ENCODE results near the gene CKAP2L. TPM values are rescaled to one million over a fixed set of nuclear protein-coding genes. Genes with fewer than 3 reads are reported as not detected.
A peak's percentile ranks its signal among the peaks of the same experiment; 100 is the strongest.

The CKAP2L gene
- total RNA-seq, 1 donor from 2014 or later = 2.5 TPM

GRCh38 chr2:112767693-112768330 lies 3.4 kb upstream of the CKAP2L start:
- no peak for TF ChIP-seq CTCF (IDR thresholded peaks at IDR 0.05; ENCODE audit: insufficient read depth, low read length, poor library complexity, severe bottlenecking)
- Histone ChIP-seq H3K4me3 (ENCODE audit: low read depth, low read length) (no peak overlapping the region), H3K36me3 (ENCODE audit: control insufficient read depth, insufficient read depth, low read length) (no peaks in the 10 kb centered on the region), H3K27me3 (ENCODE audit: control insufficient read depth, insufficient read depth, low read length) (no peaks in the 10 kb centered on the region)
- DNase-seq (ENCODE audit: low read depth) = no peak

- Histone ChIP-seq H3K27me3 (ENCODE audit: control insufficient read depth, insufficient read depth, low read length) (no peaks in the 10 kb centered on the region), H3K4me3 (ENCODE audit: low read depth, low read length) (peak overlapping the region; percentile 92), H3K36me3 (ENCODE audit: control insufficient read depth, insufficient read depth, low read length) (no peaks in the 10 kb centered on the region)
- no peak for TF ChIP-seq CTCF (IDR thresholded peaks at IDR 0.05; ENCODE audit: insufficient read depth, low read length, poor library complexity, severe bottlenecking)
- no peak for DNase-seq (ENCODE audit: low read depth)
These were observed 842 bp upstream of the CKAP2L start for GRCh38 chr2:112765251-112765650.

GRCh38 chr2:112762276-112762675 lies 2.1 kb downstream of the CKAP2L start:
- no peaks in the 10 kb centered on the region for H3K36me3 ChIP-seq (ENCODE audit: control insufficient read depth, insufficient read depth, low read length)
- DNase-seq (ENCODE audit: low read depth) = no peak
- H3K27me3 ChIP-seq (ENCODE audit: control insufficient read depth, insufficient read depth, low read length) = no peaks in the 10 kb centered on the region
- no peak overlapping the region for H3K4me3 ChIP-seq (ENCODE audit: low read depth, low read length)
- no peak for TF ChIP-seq CTCF (IDR thresholded peaks at IDR 0.05; ENCODE audit: insufficient read depth, low read length, poor library complexity, severe bottlenecking)

GRCh38 chr2:112760149-112760548 lies 4.3 kb downstream of the CKAP2L start:
- no peaks in the 10 kb centered on the region for H3K36me3 ChIP-seq (ENCODE audit: control insufficient read depth, insufficient read depth, low read length)

GRCh38 chr2:112758711-112759110 lies 5.7 kb downstream of the CKAP2L start:
- H3K4me3 ChIP-seq (ENCODE audit: low read depth, low read length) = no peak overlapping the region
- no peak for TF ChIP-seq CTCF (IDR thresholded peaks at IDR 0.05; ENCODE audit: insufficient read depth, low read length, poor library complexity, severe bottlenecking)
- no peak for DNase-seq (ENCODE audit: low read depth)
- no peaks in the 10 kb centered on the region for H3K27me3 ChIP-seq (ENCODE audit: control insufficient read depth, insufficient read depth, low read length)
- no peaks in the 10 kb centered on the region for H3K36me3 ChIP-seq (ENCODE audit: control insufficient read depth, insufficient read depth, low read length)

More at GRCh38 chr2:112760149-112760548, 4.3 kb downstream of the CKAP2L start:
- TF ChIP-seq CTCF (IDR thresholded peaks at IDR 0.05; ENCODE audit: insufficient read depth, low read length, poor library complexity, severe bottlenecking) = no peak
- Histone ChIP-seq H3K4me3 (ENCODE audit: low read depth, low read length) (no peak overlapping the region), H3K27me3 (ENCODE audit: control insufficient read depth, insufficient read depth, low read length) (no peaks in the 10 kb centered on the region)
- no peak for DNase-seq (ENCODE audit: low read depth)

- Histone ChIP-seq H3K4me3 (ENCODE audit: low read depth, low read length) (no peak overlapping the region), H3K36me3 (ENCODE audit: control insufficient read depth, insufficient read depth, low read length) (no peaks in the 10 kb centered on the region), H3K27me3 (ENCODE audit: control insufficient read depth, insufficient read depth, low read length) (no peaks in the 10 kb centered on the region)
- TF ChIP-seq CTCF (IDR thresholded peaks at IDR 0.05; ENCODE audit: insufficient read depth, low read length, poor library complexity, severe bottlenecking) = no peak
- no peak for DNase-seq (ENCODE audit: low read depth)
These were observed 7.1 kb downstream of the CKAP2L start for GRCh38 chr2:112757265-112757664.
